Measurements from ENCODE around the gene SLC25A34.

DNA sequence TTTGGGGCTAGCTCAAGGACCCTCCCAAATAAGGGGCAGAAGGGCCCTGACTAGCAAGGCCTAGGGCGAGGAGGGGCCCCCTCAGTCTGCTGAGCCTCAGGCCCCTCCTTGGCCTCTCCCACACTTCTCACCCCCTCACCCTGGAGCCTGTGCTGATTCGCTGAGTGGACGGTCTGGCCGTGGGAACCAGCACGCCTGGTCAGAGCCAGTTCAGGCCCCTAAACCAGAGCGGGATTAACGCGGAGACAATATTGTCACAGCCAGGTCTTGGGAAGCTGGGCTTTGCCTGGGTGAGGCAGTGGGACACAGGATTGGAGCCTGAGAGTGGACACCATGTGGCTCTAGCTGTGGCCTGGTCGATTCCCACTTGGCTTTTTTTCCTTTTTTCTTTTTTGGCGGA lies 17.7 kb downstream of the SLC25A34 start:
- no peak for TF ChIP-seq POLR2A (IDR thresholded peaks at IDR 0.05)
- TF ChIP-seq, protein P1, sequence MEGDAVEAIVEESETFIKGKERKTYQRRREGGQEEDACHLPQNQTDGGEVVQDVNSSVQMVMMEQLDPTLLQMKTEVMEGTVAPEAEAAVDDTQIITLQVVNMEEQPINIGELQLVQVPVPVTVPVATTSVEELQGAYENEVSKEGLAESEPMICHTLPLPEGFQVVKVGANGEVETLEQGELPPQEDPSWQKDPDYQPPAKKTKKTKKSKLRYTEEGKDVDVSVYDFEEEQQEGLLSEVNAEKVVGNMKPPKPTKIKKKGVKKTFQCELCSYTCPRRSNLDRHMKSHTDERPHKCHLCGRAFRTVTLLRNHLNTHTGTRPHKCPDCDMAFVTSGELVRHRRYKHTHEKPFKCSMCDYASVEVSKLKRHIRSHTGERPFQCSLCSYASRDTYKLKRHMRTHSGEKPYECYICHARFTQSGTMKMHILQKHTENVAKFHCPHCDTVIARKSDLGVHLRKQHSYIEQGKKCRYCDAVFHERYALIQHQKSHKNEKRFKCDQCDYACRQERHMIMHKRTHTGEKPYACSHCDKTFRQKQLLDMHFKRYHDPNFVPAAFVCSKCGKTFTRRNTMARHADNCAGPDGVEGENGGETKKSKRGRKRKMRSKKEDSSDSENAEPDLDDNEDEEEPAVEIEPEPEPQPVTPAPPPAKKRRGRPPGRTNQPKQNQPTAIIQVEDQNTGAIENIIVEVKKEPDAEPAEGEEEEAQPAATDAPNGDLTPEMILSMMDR (IDR thresholded peaks at IDR 0.05), result no peak

Data from heart left ventricle (tissue), 13 donors.